Neural crest cell (in vitro differentiated cells): ENCODE measurements around the gene TSHZ2. TPM values are rescaled to one million over a fixed set of nuclear protein-coding genes. Genes with fewer than 3 reads are reported as not detected.
"Not testable (repeated sequence)": the region's sequence is repeated elsewhere in the genome, so short reads cannot be mapped to it uniquely, and the experiment has no call there.

Source experiments
- DNase-seq: peaks from one replicate; pipeline ENCODE4 v3.0.0; 2021; ENCODE audit warnings: low read depth, mixed read lengths, low spot score
- H3K27ac Mint-ChIP-seq: one replicate; pipeline ENCODE4 v1.8.0; 2021; ENCODE audit warnings: mild to moderate bottlenecking, mixed read lengths; ENCODE audit not compliant: unreplicated experiment
- H3K27me3 Mint-ChIP-seq: 2 replicates; pipeline ENCODE4 v1.8.0; 2021; ENCODE audit warnings: low read depth, mild to moderate bottlenecking, mixed read lengths
- H3K36me3 Mint-ChIP-seq: 2 replicates; pipeline ENCODE4 v1.8.0; 2021; ENCODE audit warnings: low read depth, mild to moderate bottlenecking, mixed read lengths
- H3K4me1 Mint-ChIP-seq: 2 replicates; pipeline ENCODE4 v1.8.0; 2021; ENCODE audit warnings: mixed read lengths
- H3K4me3 Mint-ChIP-seq: one replicate; pipeline ENCODE4 v1.8.0; 2021; ENCODE audit warnings: mild to moderate bottlenecking, mixed read lengths
- H3K9me3 Mint-ChIP-seq: 2 replicates; pipeline ENCODE4 v1.8.0; 2021; ENCODE audit warnings: mixed read lengths
- CTCF ChIP-seq: fragments of 200-600 bp; sonication (generic); conservative IDR thresholded peaks from 2 replicates; pipeline ENCODE4 v1.5.0; 2021; ENCODE audit warnings: antibody characterized with exemption, mild to moderate bottlenecking
- total RNA-seq: library from RNA; stranded (reverse); gene quantifications from 2 replicates; pipeline ENCODE4 v1.2.1, GENCODE V29; 2021

TSHZ2 gene
- total RNA-seq, 1 donor from 2014 or later, result 6.4 TPM

GRCh38 chr20:53454675-53455276, 482.6 kb downstream of the TSHZ2 start:
- H3K4me1 Mint-ChIP-seq, result no peaks in the 10 kb centered on the region
- H3K36me3 Mint-ChIP-seq, result peaks cover 39% of the 10 kb centered on the region
- no peaks in the 10 kb centered on the region for H3K27me3 Mint-ChIP-seq
- H3K9me3 Mint-ChIP-seq, result peaks cover 23% of the 10 kb centered on the region
- no peak overlapping the region for H3K27ac Mint-ChIP-seq
- no peak for DNase-seq
- H3K4me3 Mint-ChIP-seq, result no peak overlapping the region
- no peak for TF ChIP-seq CTCF

GRCh38 chr20:53463101-53463972, 491.2 kb downstream of the TSHZ2 start:
- H3K27ac Mint-ChIP-seq, result no peak overlapping the region
- H3K4me1 Mint-ChIP-seq, result no peaks in the 10 kb centered on the region
- H3K9me3 Mint-ChIP-seq, result peaks cover 2% of the 10 kb centered on the region
- H3K4me3 Mint-ChIP-seq, result no peak overlapping the region
- H3K27me3 Mint-ChIP-seq, result no peaks in the 10 kb centered on the region
- DNase-seq, result no peak
- H3K36me3 Mint-ChIP-seq, result peaks cover 12% of the 10 kb centered on the region
- TF ChIP-seq CTCF, result no peak

GRCh38 chr20:53466279-53466678, 494.1 kb downstream of the TSHZ2 start:
- Mint-ChIP-seq H3K27ac (no peak overlapping the region), H3K9me3 (peaks cover 2% of the 10 kb centered on the region), H3K4me3 (no peak overlapping the region), H3K36me3 (peaks cover 12% of the 10 kb centered on the region), H3K4me1 (no peaks in the 10 kb centered on the region), H3K27me3 (no peaks in the 10 kb centered on the region)
- DNase-seq, result no peak
- no peak for TF ChIP-seq CTCF

- no peak overlapping the region for H3K4me3 Mint-ChIP-seq
- no peak overlapping the region for H3K27ac Mint-ChIP-seq
- H3K27me3 Mint-ChIP-seq, result no peaks in the 10 kb centered on the region
- H3K4me1 Mint-ChIP-seq, result peaks cover 5% of the 10 kb centered on the region
- TF ChIP-seq CTCF, result no peak
- H3K9me3 Mint-ChIP-seq, result peaks cover 4% of the 10 kb centered on the region
- DNase-seq, result no peak
- H3K36me3 Mint-ChIP-seq, result peaks cover 11% of the 10 kb centered on the region
These were observed 496.4 kb downstream of the TSHZ2 start for GRCh38 chr20:53468587-53468986.

GRCh38 chr20:53472859-53473258, 500.7 kb downstream of the TSHZ2 start:
- H3K9me3 Mint-ChIP-seq, H3K4me3 Mint-ChIP-seq, H3K27me3 Mint-ChIP-seq, DNase-seq, H3K4me1 Mint-ChIP-seq, H3K27ac Mint-ChIP-seq: not testable (repeated sequence)
- H3K36me3 Mint-ChIP-seq, result peaks cover 13% of the 10 kb centered on the region

- H3K4me1 Mint-ChIP-seq, result no peaks in the 10 kb centered on the region
- DNase-seq, result no peak
- H3K4me3 Mint-ChIP-seq, result no peak overlapping the region
- H3K27me3 Mint-ChIP-seq, result no peaks in the 10 kb centered on the region
- no peaks in the 10 kb centered on the region for H3K36me3 Mint-ChIP-seq
- peaks cover 3% of the 10 kb centered on the region for H3K9me3 Mint-ChIP-seq
- TF ChIP-seq CTCF, result no peak
- H3K27ac Mint-ChIP-seq, result no peak overlapping the region
These were observed 508.8 kb downstream of the TSHZ2 start for GRCh38 chr20:53480913-53481312.
